Activated CD8-positive, alpha-beta memory T cell treated with anti-CD3 and anti-CD28 coated beads for 36 hours (primary cell): Measurements from ENCODE around the gene CSNK1G1. TPM values are rescaled to one million over a fixed set of nuclear protein-coding genes. Genes with fewer than 3 reads are reported as not detected.

Source experiments
- CTCF ChIA-PET: fragments of 350-600 bp; sonication (Branson Sonifier 250); formaldehyde crosslinking; loops from one replicate; lab custom pipeline; 2021; ENCODE audit warnings: antibody characterized with exemption; lab: Charles Lee
- POLR2A ChIA-PET: fragments of 350-600 bp; sonication (Branson Sonifier 250); formaldehyde crosslinking; loops from one replicate; lab custom pipeline; 2021; ENCODE audit warnings: antibody characterized with exemption; lab: Charles Lee
- total RNA-seq, 2 experiments: library from RNA; stranded (reverse); gene quantifications; one replicate each; pipeline ENCODE4 v1.2.3, GENCODE V29; 2021

The CSNK1G1 gene
- total RNA-seq, 2 experiments from 2014 or later: 21.3 to 21.6 TPM

DNA sequence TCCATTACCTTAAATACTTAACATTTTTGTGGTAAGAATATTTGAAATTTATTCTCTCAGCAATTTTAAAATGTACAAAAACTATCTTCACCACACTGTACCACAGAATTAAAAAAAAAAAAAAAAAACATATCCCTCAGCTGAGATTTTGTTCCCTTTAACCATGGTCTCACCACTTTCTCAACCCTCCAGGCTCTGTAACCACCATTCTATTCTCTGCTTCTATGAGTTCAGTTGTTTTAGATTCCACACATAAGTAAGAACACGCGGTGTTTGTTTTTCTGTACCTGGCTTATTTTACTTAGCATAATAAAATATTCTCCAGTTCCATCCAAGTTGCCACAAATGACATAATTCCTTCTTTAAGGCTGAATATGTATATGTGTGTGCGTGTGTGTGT, 41.5 kb downstream of the CSNK1G1 start:
- ChIA-PET CTCF (no interaction called here), POLR2A (no interaction called here)

DNA sequence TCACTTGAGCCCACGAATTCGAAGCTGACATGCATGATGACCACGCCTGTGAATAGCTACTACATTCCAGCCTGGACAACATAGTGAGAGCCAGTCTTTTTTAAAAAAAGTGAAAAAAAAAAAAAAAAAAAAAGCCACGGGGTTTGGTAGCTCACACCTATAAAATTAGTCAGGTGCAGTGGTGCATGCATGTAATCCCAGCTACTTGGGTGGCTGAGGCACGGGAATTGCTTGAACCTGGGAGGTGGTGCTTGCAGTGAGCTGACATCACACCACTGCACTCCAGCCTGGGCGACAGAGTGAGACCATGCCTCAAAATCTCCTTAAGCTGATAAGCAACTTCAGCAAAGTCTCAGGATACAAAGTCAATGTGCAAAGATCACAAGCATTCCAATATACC, 44.4 kb downstream of the CSNK1G1 start:
- POLR2A ChIA-PET: no interaction called here

DNA sequence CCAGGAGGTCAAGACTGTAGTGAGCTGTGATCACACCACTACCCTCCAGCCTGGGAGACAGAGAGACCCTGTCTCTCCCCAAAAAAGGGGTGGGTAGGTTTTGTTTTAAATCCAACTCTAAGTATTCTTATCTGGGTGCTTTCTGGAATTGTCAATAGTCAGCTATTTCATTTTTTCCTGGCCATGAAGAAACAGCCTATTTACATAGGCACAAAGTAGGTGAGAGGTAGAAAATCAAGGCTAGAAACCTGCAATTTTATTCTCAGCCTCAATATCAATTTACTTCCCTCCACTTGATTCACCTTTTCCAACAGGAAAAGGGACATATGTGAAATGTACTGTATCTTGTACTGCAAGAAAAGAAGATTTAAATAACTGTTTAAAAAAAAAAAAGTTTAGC, 45.9 kb downstream of the CSNK1G1 start:
- ChIA-PET CTCF (no interaction called here), POLR2A (no interaction called here)

More for the DNA sequence above, 44.4 kb downstream of the CSNK1G1 start:
- CTCF ChIA-PET: no interaction called here

DNA sequence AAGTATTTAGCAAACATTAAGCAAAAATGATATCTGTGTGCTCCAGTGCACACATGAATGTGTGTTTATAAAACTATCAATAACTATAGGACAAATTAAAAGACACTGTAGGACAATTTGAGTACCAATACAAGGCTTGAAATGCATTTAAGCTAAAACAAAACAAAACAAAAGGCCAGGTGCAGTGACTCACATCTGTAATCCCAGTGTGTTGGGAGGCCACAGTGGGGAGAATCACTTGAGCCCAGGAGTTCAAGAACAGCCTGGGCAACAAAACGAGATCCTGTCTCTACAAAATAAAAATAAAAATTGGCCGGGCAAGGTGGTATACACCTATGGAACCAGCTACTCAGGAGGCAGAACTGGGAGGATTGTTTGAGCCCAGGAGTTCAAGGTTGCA, 50.7 kb downstream of the CSNK1G1 start:
- CTCF ChIA-PET: interaction anchor here (0.7 kb wide), 1 partner anchor 9 kb away, joined by 3 read pairs; no protein-coding TSS in a partner anchor
- POLR2A ChIA-PET: no interaction called here

DNA sequence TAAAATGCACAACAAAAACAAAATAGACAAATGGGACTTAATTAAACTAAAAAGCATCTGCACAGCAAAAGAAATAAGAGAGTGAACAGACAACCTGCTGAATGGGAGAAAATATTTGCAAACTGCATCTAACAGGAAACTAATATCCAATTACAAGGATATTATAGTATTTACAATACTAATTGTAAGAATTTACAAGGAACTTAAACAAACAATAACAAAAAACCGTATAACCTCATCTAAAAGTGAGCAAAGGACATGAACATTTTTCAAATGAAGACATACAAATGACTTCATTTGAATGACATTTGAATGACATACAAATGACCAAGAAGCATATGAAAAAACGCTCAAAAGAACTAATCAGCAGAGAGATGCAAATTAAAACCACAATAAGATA, 66.4 kb downstream of the CSNK1G1 start:
- POLR2A ChIA-PET: no interaction called here
- CTCF ChIA-PET: no interaction called here

DNA sequence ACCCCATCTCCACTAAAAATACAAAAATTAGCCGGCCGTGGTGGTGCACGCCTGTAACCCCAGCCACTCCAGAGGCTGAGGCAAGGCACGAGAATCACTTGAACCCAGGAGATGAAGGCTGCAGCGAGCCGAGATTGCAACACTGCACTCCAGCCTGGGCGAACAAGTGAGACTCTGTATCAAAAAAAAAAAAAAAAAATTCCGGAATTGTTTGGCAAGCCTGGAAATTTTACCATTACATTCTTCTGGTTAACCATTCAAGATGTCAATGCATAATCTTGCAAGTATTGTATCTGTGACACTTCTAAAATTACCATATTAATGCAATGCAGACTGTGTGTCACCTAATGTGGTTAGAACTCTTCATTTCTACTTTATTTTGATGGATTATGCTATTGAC, 67.0 kb downstream of the CSNK1G1 start:
- ChIA-PET POLR2A (no interaction called here), CTCF (no interaction called here)

DNA sequence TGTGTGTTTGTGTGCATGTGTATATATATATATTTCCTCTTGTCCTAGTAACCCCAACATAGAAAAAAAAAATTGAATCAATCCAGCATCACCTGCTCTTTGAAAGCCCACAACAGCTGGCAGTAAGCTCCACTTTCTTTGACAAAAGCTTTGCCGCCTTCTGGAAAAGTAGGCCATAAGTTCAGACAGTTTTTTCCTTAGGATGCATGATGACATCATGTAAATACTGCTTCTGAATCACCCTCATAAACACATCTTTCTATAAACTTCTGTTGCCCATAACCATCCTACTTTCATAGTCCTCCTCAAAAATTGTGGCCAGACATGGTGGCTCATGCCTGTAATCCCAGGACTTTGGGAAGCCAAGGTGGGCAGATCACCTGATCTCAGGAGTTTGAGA, 67.4 kb downstream of the CSNK1G1 start:
- ChIA-PET POLR2A (no interaction called here), CTCF (no interaction called here)

DNA sequence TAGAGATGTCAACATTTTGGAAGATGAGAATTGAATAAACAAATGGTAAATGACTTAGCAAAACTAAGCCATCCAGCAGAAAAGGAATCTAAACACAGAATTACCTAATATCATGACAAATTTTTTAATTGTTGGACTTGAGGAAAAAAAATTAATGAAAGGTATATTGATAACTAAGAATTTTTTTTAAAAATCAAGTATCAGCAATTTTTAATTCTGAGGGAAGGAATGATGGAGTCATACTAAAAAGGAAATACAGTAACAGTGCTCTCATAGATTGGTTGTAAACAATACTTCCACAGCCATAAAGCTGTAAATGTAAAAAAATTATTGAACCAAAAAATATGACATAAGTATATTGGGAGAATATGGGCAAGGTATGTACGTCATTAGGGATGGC, 68.0 kb downstream of the CSNK1G1 start:
- ChIA-PET CTCF (no interaction called here), POLR2A (interaction anchor here (0.6 to 0.7 kb wide), 2 partner anchors 65 to 381 kb away, joined by 3 to 9 read pairs; no protein-coding TSS in a partner anchor)

DNA sequence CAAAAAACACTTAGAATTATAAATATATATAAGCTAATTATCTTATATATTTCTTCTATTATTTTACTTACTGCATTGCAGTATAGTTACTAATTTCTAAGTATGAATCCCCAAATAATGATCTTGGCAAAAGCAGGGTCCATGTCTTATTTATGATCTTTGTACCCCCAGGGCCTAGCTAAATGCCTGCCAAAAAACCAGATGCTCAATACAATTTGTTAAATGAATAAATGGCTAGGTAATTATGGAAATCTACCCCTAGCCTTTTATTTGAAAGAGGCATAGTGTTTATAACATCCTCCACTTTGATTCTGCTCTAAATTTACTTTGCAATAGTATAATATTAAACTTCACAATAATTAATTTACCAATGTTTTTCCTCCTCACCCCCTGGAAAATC, 69.5 kb downstream of the CSNK1G1 start:
- ChIA-PET CTCF (no interaction called here), POLR2A (no interaction called here)

DNA sequence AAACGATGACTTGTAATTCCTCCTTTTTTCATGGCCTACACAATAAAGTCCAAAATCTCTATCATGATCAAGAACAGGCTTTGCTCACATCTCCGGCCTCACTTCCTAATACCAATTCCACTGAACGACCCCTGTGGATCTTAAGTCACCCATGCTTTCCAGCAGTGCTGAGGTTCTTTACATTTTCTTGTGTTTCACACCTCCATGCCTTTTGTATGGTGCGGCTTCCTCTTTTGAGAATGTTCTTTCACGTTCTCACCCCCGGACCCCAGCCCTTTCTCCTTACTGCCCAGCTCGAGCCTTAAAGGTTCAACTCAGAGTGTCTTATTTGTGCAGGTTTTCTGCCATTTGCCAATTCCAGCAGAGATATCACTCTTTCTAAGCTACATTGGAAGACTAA, 70.1 kb downstream of the CSNK1G1 start:
- ChIA-PET POLR2A (no interaction called here), CTCF (no interaction called here)

DNA sequence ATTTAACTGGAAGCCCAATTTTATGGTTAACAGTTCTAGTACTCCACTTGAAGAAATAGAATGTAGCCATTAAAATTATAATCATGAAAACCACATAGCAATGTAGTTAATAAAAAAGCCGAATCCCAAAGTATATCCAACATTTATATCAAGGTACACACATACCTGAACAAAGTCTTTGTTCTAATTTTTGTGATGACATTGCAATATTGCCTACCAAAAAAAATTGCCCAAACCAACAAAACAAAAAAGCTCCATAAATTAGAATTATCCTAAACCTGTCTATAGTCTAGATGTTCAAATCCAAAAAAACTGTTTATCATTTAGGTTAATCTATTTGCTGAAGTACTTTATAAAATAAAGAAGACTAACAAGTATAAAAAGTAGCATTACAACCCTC, 70.8 kb downstream of the CSNK1G1 start:
- ChIA-PET POLR2A (no interaction called here), CTCF (no interaction called here)

DNA sequence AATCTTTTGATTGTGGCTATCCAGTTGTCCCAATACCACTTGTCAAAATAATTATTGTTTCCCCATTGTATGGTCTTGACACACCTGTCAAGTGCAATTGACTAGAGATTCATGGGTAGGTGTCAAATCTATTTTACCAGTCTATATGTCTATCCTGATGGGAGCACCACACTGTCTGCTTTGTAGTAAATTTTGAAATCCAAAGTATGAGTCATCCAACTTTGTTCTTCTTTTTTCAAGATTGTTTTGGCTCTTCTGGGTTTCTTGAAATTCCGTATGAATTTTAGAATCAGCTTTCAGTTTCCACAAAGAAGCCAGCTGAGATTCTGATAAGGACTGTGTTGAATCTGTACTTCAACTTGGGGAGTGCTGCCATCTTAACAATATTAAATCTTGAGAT, 71.9 kb downstream of the CSNK1G1 start:
- CTCF ChIA-PET: no interaction called here
- POLR2A ChIA-PET: no interaction called here

DNA sequence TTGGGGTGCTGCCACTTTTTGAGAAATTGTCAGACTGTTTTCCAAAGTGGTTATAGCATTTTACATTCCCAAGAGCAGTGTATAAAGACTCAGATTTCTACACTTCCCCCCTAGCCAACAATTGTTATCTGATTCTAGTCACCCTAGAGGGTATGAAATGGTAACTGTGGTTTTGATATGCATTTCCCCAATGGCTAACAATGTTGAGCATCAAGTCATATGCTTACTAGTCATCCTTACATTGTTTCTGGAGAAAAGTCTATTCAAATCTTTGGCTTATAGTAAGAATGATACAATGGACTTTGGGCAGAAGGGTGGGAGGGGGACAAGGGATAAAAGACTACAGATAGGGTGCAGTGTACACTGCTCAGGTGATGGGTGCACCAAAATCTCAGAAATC, 73.3 kb downstream of the CSNK1G1 start:
- ChIA-PET CTCF (no interaction called here), POLR2A (no interaction called here)

DNA sequence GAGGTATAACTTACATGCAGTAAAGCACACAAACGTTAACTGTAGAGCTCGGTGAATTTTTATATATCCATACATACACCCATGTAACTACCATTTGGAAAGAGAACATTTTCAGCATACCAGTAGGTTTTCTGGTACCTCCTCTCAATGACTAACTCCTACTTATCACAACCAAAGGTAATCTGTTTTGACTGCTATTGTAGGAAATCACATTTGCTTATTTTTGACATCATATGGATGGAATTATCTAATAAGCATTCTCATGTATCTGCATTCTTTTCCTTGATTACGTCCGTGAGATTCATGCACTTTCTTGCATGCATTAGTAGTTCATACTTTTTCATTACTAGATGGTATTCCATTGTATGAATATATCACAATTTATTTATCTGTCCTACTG, 76.8 kb downstream of the CSNK1G1 start:
- ChIA-PET POLR2A (no interaction called here), CTCF (no interaction called here)

DNA sequence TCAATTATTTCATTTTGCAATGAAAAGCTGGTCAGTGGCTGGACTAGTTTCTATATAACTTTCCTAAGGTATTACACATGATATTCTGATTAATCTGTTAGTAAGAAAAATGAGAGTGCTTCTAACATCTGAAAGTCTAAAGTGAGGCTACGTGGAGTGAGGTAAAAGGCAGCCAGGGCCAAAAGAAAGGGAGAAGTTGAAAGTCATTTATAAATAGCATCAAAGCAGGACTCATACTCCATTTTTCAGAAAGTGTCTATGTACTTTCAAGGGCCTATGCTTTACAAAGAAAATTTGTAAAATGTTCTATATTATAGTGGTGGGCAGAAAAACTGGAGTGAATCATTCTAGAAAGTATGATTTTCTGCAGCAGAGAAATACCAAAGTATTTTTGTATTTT, 80.0 kb downstream of the CSNK1G1 start:
- ChIA-PET POLR2A (no interaction called here), CTCF (no interaction called here)

DNA sequence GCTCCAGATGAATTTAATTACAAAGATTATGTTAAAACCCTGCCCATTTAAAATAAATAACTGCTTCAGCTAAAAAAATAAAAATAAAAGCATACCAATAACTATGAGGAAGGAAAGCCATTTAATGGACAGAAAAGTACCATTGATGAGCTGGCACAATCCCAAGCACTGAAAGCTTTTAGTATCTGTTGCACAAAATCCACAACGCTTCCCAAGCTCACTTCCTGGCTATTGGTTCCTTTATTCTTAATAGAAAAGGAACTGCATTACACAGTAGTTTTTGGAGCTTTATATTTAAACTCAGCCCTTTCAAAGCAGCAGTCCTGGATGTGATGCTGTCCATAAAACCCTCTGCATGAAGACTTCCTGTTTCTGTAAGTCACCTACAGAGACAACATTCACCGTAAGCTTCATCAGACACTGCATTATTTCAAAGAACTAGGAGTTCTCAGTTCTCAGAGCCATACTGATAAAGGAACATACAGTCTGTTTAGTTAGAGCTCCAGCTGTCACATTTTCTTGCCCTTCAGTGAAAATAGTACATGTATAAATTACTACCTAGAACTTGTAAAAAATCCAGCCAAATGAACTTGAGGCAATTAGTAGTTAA, 81.5 kb downstream of the CSNK1G1 start:
- ChIA-PET POLR2A (no interaction called here), CTCF (interaction anchor here (0.6 kb wide), 1 partner anchor 1017 kb away, joined by 3 read pairs; no protein-coding TSS in a partner anchor)

DNA sequence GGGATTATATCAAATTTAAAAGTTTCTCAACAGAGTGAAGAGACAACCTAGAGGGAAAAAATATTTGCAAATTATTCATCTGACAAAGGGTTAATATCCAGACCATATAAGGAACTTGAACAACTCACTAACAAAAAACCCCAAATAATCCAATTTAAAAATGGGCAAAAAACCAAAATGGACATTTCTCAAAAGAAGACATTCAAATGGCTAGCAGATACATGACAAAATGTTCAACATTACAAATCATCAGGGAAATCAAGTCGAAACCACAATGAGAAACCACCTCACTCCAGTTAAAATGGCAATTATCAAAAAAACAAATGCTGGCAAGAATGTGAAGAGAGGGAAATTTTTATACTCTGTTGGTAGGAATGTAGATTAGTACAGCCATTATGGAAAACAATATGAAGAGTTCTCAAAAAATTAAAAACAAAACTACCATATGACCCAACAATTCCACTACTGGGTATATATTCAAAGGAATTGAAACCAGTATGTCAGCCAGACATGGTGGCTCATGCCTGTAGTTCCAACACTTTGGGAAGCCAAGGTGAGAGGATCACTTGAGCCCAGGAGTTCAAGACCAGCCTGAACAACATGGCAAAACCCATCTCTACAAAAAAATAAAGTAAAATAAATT, 88.5 kb downstream of the CSNK1G1 start:
- POLR2A ChIA-PET: no interaction called here
- CTCF ChIA-PET: no interaction called here

DNA sequence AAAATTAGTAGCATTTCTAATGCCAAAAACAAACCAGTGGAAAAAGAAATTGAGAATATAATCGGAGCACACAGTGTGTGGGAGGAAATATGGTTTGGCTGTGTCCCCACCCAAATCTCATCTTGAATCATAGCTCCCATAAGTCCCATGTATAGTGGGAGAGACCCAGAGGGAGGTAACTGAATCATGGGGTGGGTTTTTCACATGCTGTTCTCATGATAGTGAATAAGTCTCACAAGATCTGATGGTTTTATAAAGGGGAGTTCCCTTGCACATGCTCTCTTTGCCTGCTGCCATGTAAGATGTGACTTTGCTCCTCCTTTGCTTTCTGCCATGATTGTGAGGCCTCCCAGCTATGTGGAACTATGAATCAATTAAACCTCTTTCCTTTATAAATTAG, 90.8 kb downstream of the CSNK1G1 start:
- CTCF ChIA-PET: interaction anchor here (0.6 kb wide), 1 partner anchor 36 kb away, joined by 7 read pairs; no protein-coding TSS in a partner anchor
- POLR2A ChIA-PET: interaction anchor here (0.6 kb wide), 1 partner anchor 42 kb away, joined by 7 read pairs; no protein-coding TSS in a partner anchor

DNA sequence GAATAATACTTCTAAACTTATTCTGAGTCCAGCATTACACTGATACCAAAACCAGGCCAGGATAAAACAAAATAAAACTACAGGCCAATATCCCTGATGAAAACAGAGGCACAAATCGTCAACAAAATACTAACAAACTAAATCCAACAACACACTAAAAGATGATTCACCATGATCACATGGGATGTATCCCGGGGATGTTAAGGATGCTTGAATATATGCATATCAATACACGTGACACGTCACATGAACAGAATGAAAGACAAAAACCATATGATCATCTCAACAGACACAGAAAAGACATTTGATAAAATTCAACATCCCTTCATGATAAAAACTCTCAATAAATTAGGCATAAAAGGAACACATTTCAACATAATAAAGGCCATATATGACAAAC, 91.5 kb downstream of the CSNK1G1 start:
- ChIA-PET POLR2A (no interaction called here), CTCF (no interaction called here)

DNA sequence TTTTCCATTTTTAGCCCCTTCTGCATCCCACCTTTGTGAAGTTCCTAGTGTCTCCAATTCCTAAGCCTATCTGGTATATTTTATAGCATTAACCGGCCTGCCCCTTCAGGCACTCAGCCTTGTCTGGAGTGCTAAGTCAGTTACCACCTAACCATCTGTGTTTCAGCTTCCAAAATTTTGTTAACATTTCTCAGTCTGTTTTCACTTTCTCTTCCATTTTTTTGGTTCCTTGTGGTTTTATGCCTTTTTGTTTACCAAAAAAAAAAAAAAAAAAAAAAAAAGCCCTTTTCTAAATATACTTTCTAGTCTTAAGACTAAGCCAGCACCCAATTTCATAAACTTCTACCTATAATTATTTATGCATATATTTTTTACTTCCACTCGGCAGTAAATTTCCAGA, 92.4 kb downstream of the CSNK1G1 start:
- ChIA-PET CTCF (no interaction called here), POLR2A (no interaction called here)

DNA sequence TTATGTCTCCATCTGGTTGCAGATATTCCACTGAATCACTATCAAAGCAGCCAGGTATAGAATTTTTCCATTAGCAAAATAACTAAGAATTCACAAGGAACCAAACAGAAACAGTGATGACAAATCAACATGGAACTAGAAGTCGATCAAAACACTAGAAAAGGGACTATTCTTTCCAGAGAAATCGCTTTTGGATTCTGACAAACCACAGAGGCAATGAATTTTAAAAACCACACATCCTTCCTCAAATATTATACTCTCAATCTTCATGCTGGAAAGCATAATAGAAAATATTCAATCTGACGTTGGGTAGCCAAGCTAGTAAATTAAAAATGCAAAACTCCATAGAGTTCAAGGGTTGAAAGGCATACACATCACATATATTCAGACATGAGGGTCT, 99.9 kb downstream of the CSNK1G1 start:
- CTCF ChIA-PET: no interaction called here
- POLR2A ChIA-PET: no interaction called here
